ENCODE data around the gene HMGN4.

HMGN4 gene

DNA sequence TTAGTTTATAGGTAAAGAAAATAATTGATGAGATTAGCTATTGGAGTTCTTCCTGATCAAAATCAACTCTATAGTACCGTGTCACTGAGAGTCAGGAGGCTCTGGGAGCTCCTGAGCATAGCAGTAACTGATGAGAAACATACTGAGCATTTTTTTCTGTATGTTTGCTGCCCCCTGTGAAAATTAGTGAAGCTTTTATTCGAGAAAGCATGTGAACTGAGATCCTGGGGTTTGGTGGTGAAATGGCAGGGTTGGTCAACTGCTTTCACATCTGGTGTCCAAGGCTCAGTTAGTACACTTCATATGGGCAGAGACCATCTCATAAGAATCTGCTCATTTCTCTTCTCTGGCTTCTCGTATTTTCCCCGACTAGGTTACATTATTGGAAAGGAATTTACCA lies 54.5 kb downstream of the HMGN4 start:
- H2BK12ac ChIP-seq (ENCODE audit: low read length in 2 of 2) = no peak overlapping the region
- DNase-seq = peak; percentile 24
- WGBS = 82% methylated on average over 2 of the region's 4 CpGs

GRCh38 chr6:26593278-26594130 lies 55.3 kb downstream of the HMGN4 start:
- peaks cover 7% of the 10 kb centered on the region for H3K4me1 ChIP-seq (ENCODE audit: control insufficient read depth, insufficient read depth, low read depth, low read length)
- no peak overlapping the region for H3K14ac ChIP-seq (ENCODE audit: low read length in 2 of 2)
- H3K9ac ChIP-seq (ENCODE audit: low read length) = no peak overlapping the region
- H3K23ac ChIP-seq (ENCODE audit: low read length in 2 of 2) = no peak overlapping the region
- H3K4me2 ChIP-seq (ENCODE audit: low read length, poor library complexity, severe bottlenecking) = no peak overlapping the region
- H4K8ac ChIP-seq (ENCODE audit: low read length) = no peak overlapping the region
- 18% methylated on average over 19 of the region's 20 CpGs for WGBS
- H3K9me3 ChIP-seq (ENCODE audit: control insufficient read depth, low read length) = no peaks in the 10 kb centered on the region
- no peak overlapping the region for H4K91ac ChIP-seq (ENCODE audit: low read length)
- no peak overlapping the region for H2BK120ac ChIP-seq (ENCODE audit: low read depth, low read length)
- H3K27ac ChIP-seq (ENCODE audit: low read length, poor library complexity, severe bottlenecking) = no peak overlapping the region
- H3K18ac ChIP-seq (ENCODE audit: low read depth in 1 of 2, low read length in 2 of 2) = no peak overlapping the region
- H2AK5ac ChIP-seq (ENCODE audit: low read length, severe bottlenecking) = no peak overlapping the region
- no peak overlapping the region for H2BK15ac ChIP-seq (ENCODE audit: low read depth, poor library complexity, severe bottlenecking)
- peaks cover 5% of the 10 kb centered on the region for H3K79me1 ChIP-seq (replicated peaks; ENCODE audit: low read length, poor library complexity, severe bottlenecking)
- no peak overlapping the region for H2AFZ ChIP-seq (ENCODE audit: low read depth, low read length)
- H2BK12ac ChIP-seq (ENCODE audit: low read length in 2 of 2) = no peak overlapping the region
- no peak for DNase-seq
- no peak overlapping the region for H2BK5ac ChIP-seq (ENCODE audit: low read depth, low read length, poor library complexity, severe bottlenecking)
- H3K4me3 ChIP-seq (ENCODE audit: insufficient read depth in 1 of 2, low read depth in 1 of 2, low read length in 2 of 2) = no peak overlapping the region
- peaks cover 8 to 13% of the 10 kb centered on the region in 2 experiments for H3K27me3 ChIP-seq (ENCODE audit: control insufficient read depth in 1 of 2, insufficient read depth in 1 of 2, low read length in 2 of 2)
- no peak overlapping the region for H3K4ac ChIP-seq (ENCODE audit: low read depth in 1 of 2, low read length in 2 of 2)
- H3K36me3 ChIP-seq (ENCODE audit: control insufficient read depth in 1 of 2, insufficient read depth in 2 of 2, low read depth in 1 of 2, low read length in 2 of 2) = peaks cover 7 to 8% of the 10 kb centered on the region in 2 experiments

More for the DNA sequence above, 54.5 kb downstream of the HMGN4 start:
- Histone ChIP-seq H2BK15ac (ENCODE audit: low read depth, poor library complexity, severe bottlenecking) (no peak overlapping the region), H3K14ac (ENCODE audit: low read length in 2 of 2) (no peak overlapping the region), H2BK120ac (ENCODE audit: low read depth, low read length) (no peak overlapping the region), H3K9me3 (ENCODE audit: control insufficient read depth, low read length) (no peaks in the 10 kb centered on the region), H3K9ac (ENCODE audit: low read length) (no peak overlapping the region), H3K4ac (ENCODE audit: low read depth in 1 of 2, low read length in 2 of 2) (no peak overlapping the region), H3K79me1 (replicated peaks; ENCODE audit: low read length, poor library complexity, severe bottlenecking) (no peaks in the 10 kb centered on the region), H3K4me1 (ENCODE audit: control insufficient read depth, insufficient read depth, low read depth, low read length) (peaks cover under 1% of the 10 kb centered on the region), H2AK5ac (ENCODE audit: low read length, severe bottlenecking) (no peak overlapping the region), H3K4me3 (ENCODE audit: insufficient read depth in 1 of 2, low read depth in 1 of 2, low read length in 2 of 2) (no peak overlapping the region), H4K91ac (ENCODE audit: low read length) (no peak overlapping the region), H3K23ac (ENCODE audit: low read length in 2 of 2) (no peak overlapping the region), H2AFZ (ENCODE audit: low read depth, low read length) (no peak overlapping the region), H3K27ac (ENCODE audit: low read length, poor library complexity, severe bottlenecking) (no peak overlapping the region), H4K8ac (ENCODE audit: low read length) (no peak overlapping the region), H3K36me3 (ENCODE audit: control insufficient read depth in 1 of 2, insufficient read depth in 2 of 2, low read depth in 1 of 2, low read length in 2 of 2) (no peaks in the 10 kb centered on the region), H3K18ac (ENCODE audit: low read depth in 1 of 2, low read length in 2 of 2) (no peak overlapping the region), H3K27me3 (ENCODE audit: control insufficient read depth in 1 of 2, insufficient read depth in 1 of 2, low read length in 2 of 2) (peaks cover 8 to 13% of the 10 kb centered on the region in 2 experiments), H2BK5ac (ENCODE audit: low read depth, low read length, poor library complexity, severe bottlenecking) (no peak overlapping the region), H3K4me2 (ENCODE audit: low read length, poor library complexity, severe bottlenecking) (no peak overlapping the region)

DNA sequence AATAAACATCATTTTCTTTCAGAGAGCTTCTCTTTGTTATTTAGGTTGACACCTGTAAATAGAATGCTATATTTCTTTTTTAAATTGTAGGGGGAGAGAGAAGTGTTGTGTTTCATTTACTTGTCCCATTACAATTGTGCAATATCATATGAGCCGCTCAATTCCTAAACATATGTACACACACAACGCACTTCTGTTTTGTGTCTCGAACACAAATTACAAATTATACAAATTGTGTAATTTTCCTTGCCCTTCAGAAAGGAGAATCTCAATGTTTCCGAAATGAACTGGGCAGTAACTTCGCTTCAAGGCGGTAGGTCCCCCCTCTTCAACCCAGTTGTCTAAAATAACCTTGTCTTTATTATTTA lies 55.9 kb downstream of the HMGN4 start:
- Histone ChIP-seq H3K4me1 (ENCODE audit: control insufficient read depth, insufficient read depth, low read depth, low read length) (peaks cover 7% of the 10 kb centered on the region), H4K8ac (ENCODE audit: low read length) (no peak overlapping the region), H3K18ac (ENCODE audit: low read depth in 1 of 2, low read length in 2 of 2) (no peak overlapping the region), H3K4me2 (ENCODE audit: low read length, poor library complexity, severe bottlenecking) (peak overlapping the region; percentile 33), H2BK5ac (ENCODE audit: low read depth, low read length, poor library complexity, severe bottlenecking) (no peak overlapping the region), H2BK12ac (ENCODE audit: low read length in 2 of 2) (no peak overlapping the region), H3K14ac (ENCODE audit: low read length in 2 of 2) (no peak overlapping the region), H3K27me3 (ENCODE audit: control insufficient read depth in 1 of 2, insufficient read depth in 1 of 2, low read length in 2 of 2) (peaks cover 8 to 13% of the 10 kb centered on the region in 2 experiments), H4K91ac (ENCODE audit: low read length) (no peak overlapping the region), H3K4ac (ENCODE audit: low read depth in 1 of 2, low read length in 2 of 2) (no peak overlapping the region), H2AFZ (ENCODE audit: low read depth, low read length) (no peak overlapping the region), H3K4me3 (ENCODE audit: insufficient read depth in 1 of 2, low read depth in 1 of 2, low read length in 2 of 2) (no peak overlapping the region), H3K79me1 (replicated peaks; ENCODE audit: low read length, poor library complexity, severe bottlenecking) (peaks cover 8% of the 10 kb centered on the region), H2BK120ac (ENCODE audit: low read depth, low read length) (no peak overlapping the region), H3K9ac (ENCODE audit: low read length) (no peak overlapping the region), H3K27ac (ENCODE audit: low read length, poor library complexity, severe bottlenecking) (no peak overlapping the region), H2AK5ac (ENCODE audit: low read length, severe bottlenecking) (no peak overlapping the region), H3K36me3 (ENCODE audit: control insufficient read depth in 1 of 2, insufficient read depth in 2 of 2, low read depth in 1 of 2, low read length in 2 of 2) (peaks cover 11 to 13% of the 10 kb centered on the region in 2 experiments), H3K23ac (ENCODE audit: low read length in 2 of 2) (no peak overlapping the region), H3K9me3 (ENCODE audit: control insufficient read depth, low read length) (no peaks in the 10 kb centered on the region), H2BK15ac (ENCODE audit: low read depth, poor library complexity, severe bottlenecking) (no peak overlapping the region)
- no peak for DNase-seq
- 6% methylated on average over 4 of the region's 6 CpGs for WGBS

- no peak overlapping the region for H4K91ac ChIP-seq (ENCODE audit: low read length)
Measured at GRCh38 chr6:26594730-26595632, 56.8 kb downstream of the HMGN4 start.

More at GRCh38 chr6:26594730-26595632, 56.8 kb downstream of the HMGN4 start:
- Histone ChIP-seq H3K4me3 (ENCODE audit: insufficient read depth in 1 of 2, low read depth in 1 of 2, low read length in 2 of 2) (peak overlapping the region in 1 of 2 experiments; percentile 91), H3K23ac (ENCODE audit: low read length in 2 of 2) (no peak overlapping the region), H3K14ac (ENCODE audit: low read length in 2 of 2) (no peak overlapping the region), H3K79me1 (replicated peaks; ENCODE audit: low read length, poor library complexity, severe bottlenecking) (peaks cover 12% of the 10 kb centered on the region), H3K18ac (ENCODE audit: low read depth in 1 of 2, low read length in 2 of 2) (no peak overlapping the region), H3K9me3 (ENCODE audit: control insufficient read depth, low read length) (no peaks in the 10 kb centered on the region), H4K8ac (ENCODE audit: low read length) (no peak overlapping the region), H3K9ac (ENCODE audit: low read length) (peak overlapping the region; percentile 94), H2BK5ac (ENCODE audit: low read depth, low read length, poor library complexity, severe bottlenecking) (no peak overlapping the region), H2BK120ac (ENCODE audit: low read depth, low read length) (no peak overlapping the region), H3K4me2 (ENCODE audit: low read length, poor library complexity, severe bottlenecking) (peak overlapping the region; percentile 97), H3K27me3 (ENCODE audit: control insufficient read depth in 1 of 2, insufficient read depth in 1 of 2, low read length in 2 of 2) (peaks cover 8 to 13% of the 10 kb centered on the region in 2 experiments), H3K27ac (ENCODE audit: low read length, poor library complexity, severe bottlenecking) (no peak overlapping the region), H3K4me1 (ENCODE audit: control insufficient read depth, insufficient read depth, low read depth, low read length) (peaks cover 7% of the 10 kb centered on the region), H3K4ac (ENCODE audit: low read depth in 1 of 2, low read length in 2 of 2) (no peak overlapping the region), H2BK12ac (ENCODE audit: low read length in 2 of 2) (no peak overlapping the region), H3K36me3 (ENCODE audit: control insufficient read depth in 1 of 2, insufficient read depth in 2 of 2, low read depth in 1 of 2, low read length in 2 of 2) (peaks cover 15 to 22% of the 10 kb centered on the region in 2 experiments), H2AFZ (ENCODE audit: low read depth, low read length) (no peak overlapping the region), H2BK15ac (ENCODE audit: low read depth, poor library complexity, severe bottlenecking) (no peak overlapping the region), H2AK5ac (ENCODE audit: low read length, severe bottlenecking) (no peak overlapping the region)
- peak; percentile 62 for DNase-seq
- WGBS = 35% methylated on average over 17 of the region's 23 CpGs
